Non-pigmented ciliary epithelial cell (primary cell): ENCODE measurements around the gene NR2C2AP.
"Not testable (repeated sequence)": the region's sequence is repeated elsewhere in the genome, so short reads cannot be mapped to it uniquely, and the experiment has no call there.

Source experiments
- DNase-seq: peaks from one replicate; pipeline ENCODE4 v3.0.0-alpha.2; 2010; ENCODE audit warnings: low read depth

Gene NR2C2AP

GRCh38 chr19:19181488-19181998 lies 21.7 kb downstream of the NR2C2AP start:
- DNase-seq, result no peak

- no peak for DNase-seq
Measured at GRCh38 chr19:19179548-19180441, 23.4 kb downstream of the NR2C2AP start.

GRCh38 chr19:19176950-19177349 lies 26.3 kb downstream of the NR2C2AP start:
- DNase-seq, result no peak

GRCh38 chr19:19173243-19173642 lies 30.0 kb downstream of the NR2C2AP start:
- DNase-seq, result not testable (repeated sequence)

- DNase-seq, result peak; percentile 14
Measured at GRCh38 chr19:19171821-19172532, 31.2 kb downstream of the NR2C2AP start.

- no peak for DNase-seq
Measured at GRCh38 chr19:19170873-19171672, 32.1 kb downstream of the NR2C2AP start.

- no peak for DNase-seq
Measured at GRCh38 chr19:19170053-19170872, 33.0 kb downstream of the NR2C2AP start, which contains the start of gene MEF2B. TSS of gene MEF2B (minus strand) at chr19:19170263. CDS start at chr19:19150735, 19,528 bp downstream.

GRCh38 chr19:19169236-19170052 lies 33.8 kb downstream of the NR2C2AP start:
- no peak for DNase-seq

GRCh38 chr19:19167612-19168011 lies 35.6 kb downstream of the NR2C2AP start:
- no peak for DNase-seq

GRCh38 chr19:19165396-19165795 lies 37.8 kb downstream of the NR2C2AP start:
- no peak for DNase-seq

GRCh38 chr19:19162495-19162894 lies 40.7 kb downstream of the NR2C2AP start:
- no peak for DNase-seq

- DNase-seq, result no peak
Measured at GRCh38 chr19:19160461-19161035, 42.7 kb downstream of the NR2C2AP start.

- DNase-seq, result no peak
Measured at GRCh38 chr19:19159534-19159933, 43.7 kb downstream of the NR2C2AP start.

- DNase-seq, result no peak
Measured at GRCh38 chr19:19157808-19158207, 45.4 kb downstream of the NR2C2AP start.

GRCh38 chr19:19155495-19156219 lies 47.6 kb downstream of the NR2C2AP start:
- DNase-seq, result no peak

- no peak for DNase-seq
Measured at GRCh38 chr19:19154768-19155494, 48.3 kb downstream of the NR2C2AP start.

- DNase-seq, result no peak
Measured at GRCh38 chr19:19152668-19153384, 50.4 kb downstream of the NR2C2AP start.

GRCh38 chr19:19151418-19151817 lies 51.8 kb downstream of the NR2C2AP start:
- no peak for DNase-seq
